ENCODE data around the gene MORN1. TPM values are rescaled to one million over a fixed set of nuclear protein-coding genes. Genes with fewer than 3 reads are reported as not detected.
A peak's percentile ranks its signal among the peaks of the same experiment; 100 is the strongest.

Gene MORN1
- polyA plus RNA-seq, 1 donor from 2014 or later, result 6.7 TPM

GRCh38 chr1:2276803-2277580 lies 114.4 kb downstream of the MORN1 start:
- H3K36me3 Mint-ChIP-seq, result no peaks in the 10 kb centered on the region
- H3K9me3 Mint-ChIP-seq, result no peaks in the 10 kb centered on the region
- H3K4me1 Mint-ChIP-seq, result peaks cover 4 to 27% (median 17%) of the 10 kb centered on the region in 3 donors
- H3K27ac Mint-ChIP-seq, result peak overlapping the region in 2 of 3 donors; percentile 58 to 73
- H3K4me3 Mint-ChIP-seq, result peak overlapping the region in 2 of 4 donors; percentile 5 to 41
- H3K27me3 Mint-ChIP-seq, result no peaks in the 10 kb centered on the region

DNA sequence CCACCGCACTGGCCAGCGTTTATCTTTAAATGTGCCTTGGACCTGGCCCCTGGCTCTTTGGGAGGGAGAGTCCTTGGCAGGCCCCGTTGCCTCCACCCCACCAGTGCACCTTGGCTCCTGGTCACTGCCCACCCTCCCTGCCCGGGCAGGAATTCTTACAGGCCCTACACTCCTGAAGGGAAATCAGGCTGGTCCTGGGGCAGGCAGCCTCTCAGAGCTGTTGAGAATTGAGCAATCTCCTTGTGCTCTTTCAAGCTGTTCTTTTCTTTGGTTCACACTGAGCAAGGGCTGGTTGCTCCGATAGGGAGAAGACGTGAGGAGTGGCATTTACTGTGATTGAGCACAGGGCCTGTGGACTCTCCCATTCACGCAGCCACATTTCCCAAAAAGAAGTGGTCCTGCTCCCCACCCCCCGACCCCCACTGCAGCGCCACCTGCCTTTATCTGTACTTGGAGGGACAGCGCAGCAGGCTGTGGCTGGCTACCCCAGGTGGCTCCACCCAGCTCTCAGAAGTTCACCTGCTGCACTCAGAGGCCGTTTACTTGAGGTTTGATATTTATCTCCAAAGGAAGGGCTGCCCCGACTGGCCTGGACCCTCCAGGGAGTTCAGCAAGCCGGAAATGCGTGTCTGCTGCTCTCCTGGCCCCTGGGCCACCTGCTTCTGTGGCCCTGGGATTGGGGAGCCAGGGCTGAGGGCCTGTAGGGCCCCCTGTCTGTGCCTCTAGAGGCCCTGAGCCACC lies 115.4 kb downstream of the MORN1 start:
- Mint-ChIP-seq H3K4me3 (peak overlapping the region in 2 of 4 donors; percentile 32 to 33), H3K4me1 (peaks cover 4 to 28% (median 17%) of the 10 kb centered on the region in 3 donors), H3K36me3 (no peaks in the 10 kb centered on the region), H3K27ac (peak overlapping the region in 2 of 3 donors; percentile 58 to 93), H3K27me3 (no peaks in the 10 kb centered on the region), H3K9me3 (no peaks in the 10 kb centered on the region)

DNA sequence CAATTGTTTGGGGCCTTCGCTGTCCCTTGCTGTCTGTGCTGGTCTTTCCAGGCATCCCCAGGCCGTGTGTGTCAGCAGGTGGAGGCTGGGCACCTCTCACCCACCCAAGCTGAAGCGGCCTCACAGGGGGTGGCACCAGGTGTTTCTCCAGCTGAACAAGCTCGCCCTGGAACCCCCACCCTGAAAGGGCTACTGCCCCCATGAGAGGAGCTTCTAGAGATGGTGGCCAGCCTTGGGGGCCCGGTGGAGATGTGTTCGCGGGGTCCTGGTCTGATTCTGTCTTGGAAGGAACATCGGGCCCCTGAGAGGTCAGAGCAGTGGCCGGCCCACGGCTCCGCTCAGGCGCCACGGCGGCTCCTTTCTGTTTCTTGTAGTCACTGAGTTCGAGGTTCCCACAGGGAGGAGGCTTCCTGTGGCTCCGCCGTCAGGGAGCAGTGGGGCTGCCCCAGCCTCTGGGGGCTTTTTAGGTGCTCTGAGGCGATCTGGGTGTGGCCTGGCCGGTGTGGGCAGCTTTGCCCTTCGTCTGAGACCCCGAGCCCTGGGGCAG lies 116.4 kb downstream of the MORN1 start:
- peaks cover 4 to 28% (median 17%) of the 10 kb centered on the region in 3 donors for H3K4me1 Mint-ChIP-seq
- H3K27ac Mint-ChIP-seq, result peak overlapping the region in 2 of 3 donors; percentile 76 to 93
- H3K36me3 Mint-ChIP-seq, result no peaks in the 10 kb centered on the region
- no peaks in the 10 kb centered on the region for H3K27me3 Mint-ChIP-seq
- H3K4me3 Mint-ChIP-seq, result peak overlapping the region in 2 of 4 donors; percentile 54 to 82
- H3K9me3 Mint-ChIP-seq, result no peaks in the 10 kb centered on the region

- Mint-ChIP-seq H3K36me3 (no peaks in the 10 kb centered on the region), H3K4me3 (peak overlapping the region in 2 of 4 donors; percentile 68 to 82), H3K9me3 (no peaks in the 10 kb centered on the region), H3K27ac (peak overlapping the region in 2 of 3 donors; percentile 76 to 93), H3K27me3 (no peaks in the 10 kb centered on the region), H3K4me1 (peaks cover 4 to 28% (median 17%) of the 10 kb centered on the region in 3 donors)
These were observed 117.0 kb downstream of the MORN1 start for GRCh38 chr1:2274231-2274928.

DNA sequence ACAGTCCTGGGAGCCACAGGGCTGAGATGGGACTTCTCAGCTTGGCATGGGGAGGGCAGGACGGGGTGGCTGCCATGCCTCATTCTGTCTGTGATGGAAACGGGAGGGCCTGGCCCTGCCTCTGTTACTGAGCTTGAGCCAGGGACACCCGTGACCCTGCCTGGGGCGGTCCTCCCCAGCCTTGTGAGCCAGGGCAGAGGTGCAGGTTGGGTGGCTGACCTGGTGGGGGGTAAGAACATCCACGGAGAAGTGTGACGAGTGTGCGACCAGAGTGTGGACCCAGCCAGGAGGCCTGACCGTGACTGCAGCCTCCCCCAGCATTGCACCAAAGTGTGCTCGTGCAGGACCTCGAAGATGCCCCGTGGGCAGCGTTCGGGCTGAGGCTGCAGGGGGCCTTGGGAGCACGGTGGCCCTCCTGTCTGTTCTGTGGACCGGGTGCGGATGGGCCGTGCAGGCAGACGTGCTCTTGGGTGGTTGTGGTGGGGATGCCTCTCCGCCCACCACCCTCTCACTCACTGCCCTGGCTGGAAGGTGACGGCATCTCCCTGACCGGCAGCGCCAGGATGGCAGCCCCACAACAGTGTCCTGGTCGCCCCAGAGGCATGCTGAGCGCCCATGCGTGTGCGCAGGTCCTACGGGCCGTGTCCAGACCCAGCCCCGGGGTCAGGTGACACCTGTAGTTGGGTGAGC lies 117.8 kb downstream of the MORN1 start:
- Mint-ChIP-seq H3K36me3 (no peaks in the 10 kb centered on the region), H3K4me1 (peaks cover 9 to 31% (median 21%) of the 10 kb centered on the region in 3 donors), H3K4me3 (peak overlapping the region in 2 of 4 donors; percentile 51 to 63), H3K27ac (peak overlapping the region in 1 of 3 donors; percentile 73), H3K9me3 (no peaks in the 10 kb centered on the region), H3K27me3 (no peaks in the 10 kb centered on the region)

GRCh38 chr1:2272686-2273400 lies 118.5 kb downstream of the MORN1 start:
- no peaks in the 10 kb centered on the region for H3K9me3 Mint-ChIP-seq
- peaks cover 9 to 33% (median 21%) of the 10 kb centered on the region in 3 donors for H3K4me1 Mint-ChIP-seq
- H3K4me3 Mint-ChIP-seq, result peak overlapping the region in 1 of 4 donors; percentile 51
- peak overlapping the region in 1 of 3 donors; percentile 73 for H3K27ac Mint-ChIP-seq
- H3K27me3 Mint-ChIP-seq, result no peaks in the 10 kb centered on the region
- no peaks in the 10 kb centered on the region for H3K36me3 Mint-ChIP-seq

GRCh38 chr1:2271841-2272655 lies 119.3 kb downstream of the MORN1 start:
- no peaks in the 10 kb centered on the region for H3K9me3 Mint-ChIP-seq
- peaks cover 10 to 29% (median 21%) of the 10 kb centered on the region in 3 donors for H3K4me1 Mint-ChIP-seq
- no peak overlapping the region for H3K27ac Mint-ChIP-seq
- no peaks in the 10 kb centered on the region for H3K36me3 Mint-ChIP-seq
- no peaks in the 10 kb centered on the region for H3K27me3 Mint-ChIP-seq
- peak overlapping the region in 1 of 4 donors; percentile 85 for H3K4me3 Mint-ChIP-seq

Other genes with a start within 250 kb of the MORN1 start
- gene FAAP20, start 196.8 kb downstream of the MORN1 start, polyA plus RNA-seq, result 78.2 TPM
- 0.78 TPM for gene SKI, start 163.2 kb downstream of the MORN1 start, polyA plus RNA-seq
- 141 TPM for gene RER1, start 287 bp upstream of the MORN1 start, polyA plus RNA-seq
- gene PEX10, start 21.0 kb upstream of the MORN1 start, polyA plus RNA-seq, result 14.8 TPM
- gene PLCH2, start 84.7 kb upstream of the MORN1 start, polyA plus RNA-seq, result 0.66 TPM
- gene PANK4, start 135.0 kb upstream of the MORN1 start, polyA plus RNA-seq, result 19.4 TPM
- not detected for gene HES5, start 138.7 kb upstream of the MORN1 start, polyA plus RNA-seq
- gene TNFRSF14, start 164.8 kb upstream of the MORN1 start, polyA plus RNA-seq, result 63.3 TPM
- 20.3 TPM for gene PRXL2B, start 195.2 kb upstream of the MORN1 start, polyA plus RNA-seq
- gene MMEL1, start 241.5 kb upstream of the MORN1 start, polyA plus RNA-seq, result 5.8 TPM

Data from IgD-negative memory B cell (primary cell).